NCI-H2029 (cell line): ENCODE results near the gene TOX2.

Experiments
- DNase-seq: peaks from one replicate; lab custom pipeline; 2025; lab: John Stamatoyannopoulos, UW

The TOX2 gene

DNA sequence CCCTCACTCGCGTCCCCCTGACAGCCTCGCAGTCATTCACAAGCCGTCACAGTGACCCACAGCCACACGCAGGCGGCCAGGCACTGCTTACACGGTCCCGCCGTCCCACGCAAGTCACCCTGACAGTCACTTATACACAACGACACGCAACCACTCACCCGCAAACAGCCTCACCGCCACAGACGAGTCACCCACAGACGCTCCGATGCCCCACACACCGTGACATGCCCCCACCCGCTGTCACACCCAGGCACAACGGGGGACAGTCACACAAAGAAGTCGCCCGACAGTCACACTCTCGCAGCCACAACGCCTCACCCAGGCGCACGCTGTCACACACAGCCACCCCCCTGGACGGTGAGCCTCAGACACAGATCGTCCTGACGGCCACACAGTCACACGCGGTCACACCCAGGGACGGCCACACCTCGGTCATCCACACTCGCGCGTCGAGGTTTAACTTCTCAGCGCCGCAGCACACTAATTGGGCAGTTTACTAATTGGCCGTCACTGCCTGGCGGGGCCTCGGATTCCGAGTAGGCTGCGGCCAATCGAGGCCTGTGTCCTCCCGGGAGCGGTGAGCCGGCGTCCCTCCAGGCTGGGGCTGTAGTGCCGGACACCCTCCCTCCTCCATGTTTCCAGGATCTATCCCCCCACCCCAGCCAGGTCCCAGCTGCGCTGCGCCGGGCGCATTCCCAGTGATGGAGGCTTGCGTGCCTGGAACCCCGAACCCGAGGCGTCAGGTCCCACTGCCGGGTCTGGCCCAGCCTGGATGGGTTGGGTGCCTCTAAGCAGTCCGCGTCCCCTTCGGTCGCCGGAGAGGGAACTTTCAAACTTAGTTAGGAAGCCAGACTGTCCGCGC, 790 bp downstream of the TOX2 start:
- no peak for DNase-seq

DNA sequence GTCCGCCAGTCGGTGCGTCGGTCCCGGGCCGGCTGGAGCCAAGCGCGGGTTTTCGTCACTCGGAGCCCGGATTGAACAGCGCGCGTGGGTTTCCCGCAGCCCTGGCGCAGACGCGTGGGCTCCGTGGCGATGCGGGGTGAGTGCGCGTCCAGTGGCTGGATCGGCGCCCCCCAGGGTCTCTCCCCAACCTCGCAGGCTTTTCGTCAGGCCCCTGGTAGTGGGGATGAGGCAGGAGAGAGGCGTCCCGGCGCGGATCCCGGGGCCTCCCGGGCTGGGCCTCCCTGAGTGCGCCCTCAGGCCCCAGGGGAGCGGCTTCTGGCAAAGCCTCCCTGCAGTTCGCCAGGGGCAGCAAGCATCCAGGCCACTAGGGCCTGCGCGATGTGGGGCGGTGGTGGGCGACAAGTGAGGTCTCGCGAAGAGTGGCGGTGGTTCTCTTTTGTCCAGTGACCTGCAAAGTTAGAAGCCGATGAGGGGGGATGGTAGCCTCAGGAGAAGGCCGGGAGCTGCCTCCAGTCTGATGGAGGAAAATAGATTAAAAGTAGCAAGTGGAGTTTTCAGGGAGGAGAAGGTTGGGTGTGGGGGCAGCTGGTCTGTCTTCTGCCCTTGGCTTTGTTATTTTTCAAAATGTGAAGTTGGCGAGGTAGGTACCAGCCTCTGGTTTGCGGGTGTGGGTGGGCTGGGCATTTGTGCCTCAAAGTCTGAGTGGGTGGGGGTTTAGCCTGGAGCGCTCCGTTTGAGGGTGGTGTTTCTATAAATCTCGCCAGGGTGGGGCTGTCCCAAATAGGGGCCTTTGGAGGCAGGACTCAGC, 1.6 kb downstream of the TOX2 start:
- no peak for DNase-seq

DNA sequence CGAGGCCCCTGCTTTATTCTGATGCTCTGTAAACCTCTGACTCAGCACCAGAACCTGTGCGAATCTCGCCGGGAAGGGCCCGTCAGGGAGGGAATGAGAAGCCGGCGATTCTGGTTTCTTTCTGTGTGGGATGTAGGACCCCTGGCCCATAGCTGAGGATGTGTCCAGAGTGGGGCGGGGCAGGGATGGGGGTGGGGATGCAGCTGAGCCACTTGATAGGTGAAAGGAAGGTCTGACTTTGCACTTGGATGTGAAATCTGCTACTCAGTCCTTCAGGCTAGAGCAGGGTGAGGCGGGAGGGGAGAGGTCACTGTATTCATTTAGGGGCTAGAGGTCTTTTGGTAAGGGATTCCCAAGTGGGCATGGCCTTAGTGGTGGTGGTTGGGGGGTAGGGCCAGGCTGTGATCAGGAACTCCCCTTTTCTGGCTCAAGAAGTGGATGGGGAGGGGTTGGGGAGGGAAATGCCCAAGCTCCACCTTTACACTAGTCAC, 2.3 kb downstream of the TOX2 start:
- DNase-seq: no peak

DNA sequence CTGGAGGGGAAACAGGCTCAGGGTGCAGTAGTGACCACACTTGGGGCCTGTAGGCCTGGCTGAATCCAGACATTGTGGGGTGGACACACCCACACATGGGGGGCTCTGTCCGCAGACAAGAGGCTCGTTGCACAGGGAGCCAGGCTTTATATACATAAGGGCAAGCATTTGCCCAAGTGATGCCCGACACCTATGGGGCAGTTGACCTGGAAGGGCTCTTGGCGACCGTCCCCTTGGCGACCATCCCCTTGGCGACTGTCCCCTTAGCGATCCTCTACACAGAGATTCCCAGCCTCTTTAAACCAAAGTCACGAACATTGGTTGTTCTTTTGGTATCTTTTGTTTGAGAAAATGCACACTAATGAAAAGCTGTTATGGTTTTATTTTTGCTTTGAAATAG, 2.7 kb downstream of the TOX2 start:
- DNase-seq: no peak

DNA sequence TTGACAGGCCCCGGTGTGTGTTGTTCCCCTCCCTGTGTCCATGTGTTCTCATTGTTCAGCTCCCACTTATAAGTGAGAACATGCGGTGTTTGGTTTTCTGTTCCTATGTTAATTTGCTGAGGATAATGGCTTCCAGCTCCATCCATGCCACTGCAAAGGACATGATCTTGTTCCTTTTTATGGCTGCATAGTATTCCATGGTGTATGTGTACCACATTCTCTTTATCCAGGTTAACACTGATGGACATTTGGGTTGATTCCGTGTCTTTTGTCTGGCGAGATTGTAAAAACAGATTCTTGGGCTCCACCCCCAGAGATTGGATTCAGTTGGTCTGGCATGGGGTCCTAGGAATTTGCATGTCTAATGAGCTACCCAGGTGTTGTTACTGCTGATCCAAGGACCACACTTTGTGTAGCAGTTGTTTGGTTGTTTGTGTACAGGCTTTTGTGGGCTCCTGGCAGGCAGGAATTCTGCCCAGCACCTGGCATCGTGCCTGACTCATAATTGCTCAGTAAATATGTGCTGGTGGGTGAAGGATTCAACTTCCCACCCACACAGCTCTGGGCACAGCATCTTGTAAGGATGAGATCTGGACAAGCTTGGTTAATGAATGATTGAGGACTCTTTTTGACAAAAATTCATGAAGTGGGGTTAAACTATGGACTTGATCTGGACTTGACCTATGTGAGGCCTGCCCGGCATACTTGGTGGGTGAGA, 5.2 kb downstream of the TOX2 start:
- peak; percentile 61 for DNase-seq

DNA sequence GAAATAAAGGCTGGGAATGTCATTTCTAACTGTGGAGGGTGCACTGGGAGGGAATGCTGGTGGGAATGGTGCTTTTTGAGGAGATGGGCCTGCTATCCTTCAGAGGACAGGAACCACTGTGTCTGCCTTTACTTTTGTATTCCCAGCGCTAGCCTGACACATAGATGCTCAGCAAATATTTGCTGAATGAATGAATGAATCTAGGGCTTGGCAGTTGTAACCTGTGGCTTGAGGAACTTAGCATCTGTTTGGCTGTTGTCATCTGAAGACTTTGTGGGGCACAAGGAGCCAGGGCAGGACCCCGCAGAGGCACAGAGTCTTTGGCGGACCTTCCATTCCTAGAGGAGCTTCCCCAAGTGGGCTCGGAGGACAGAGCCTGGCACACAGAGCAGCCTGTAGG, 6.1 kb downstream of the TOX2 start:
- no peak for DNase-seq

DNA sequence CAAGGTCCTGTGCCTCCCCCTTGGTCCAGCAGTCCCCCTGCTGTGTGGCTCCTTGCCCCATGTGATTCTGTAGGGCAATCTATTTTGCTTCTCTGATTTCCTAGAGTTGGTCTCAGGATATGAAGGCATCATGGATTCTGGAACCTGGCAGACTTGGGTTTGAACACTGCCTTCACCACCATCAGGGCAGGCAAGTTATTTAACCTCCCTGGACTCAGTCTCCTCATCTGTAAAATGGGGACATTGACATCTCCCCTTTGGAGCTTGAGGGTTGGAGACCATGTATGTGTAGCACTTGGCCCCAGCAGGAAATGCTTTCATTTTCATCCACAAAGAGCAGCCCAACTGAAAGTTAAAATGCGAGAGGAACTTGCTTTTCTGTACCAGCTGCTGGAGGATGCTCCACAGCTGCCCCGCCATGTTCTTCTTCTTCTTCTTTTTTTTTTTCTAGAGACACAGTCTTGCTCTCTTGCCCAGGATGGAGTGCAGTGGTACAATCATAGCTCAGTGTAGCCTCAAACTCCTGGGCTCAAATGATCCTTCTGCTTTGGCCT, 6.7 kb downstream of the TOX2 start:
- DNase-seq: no peak

DNA sequence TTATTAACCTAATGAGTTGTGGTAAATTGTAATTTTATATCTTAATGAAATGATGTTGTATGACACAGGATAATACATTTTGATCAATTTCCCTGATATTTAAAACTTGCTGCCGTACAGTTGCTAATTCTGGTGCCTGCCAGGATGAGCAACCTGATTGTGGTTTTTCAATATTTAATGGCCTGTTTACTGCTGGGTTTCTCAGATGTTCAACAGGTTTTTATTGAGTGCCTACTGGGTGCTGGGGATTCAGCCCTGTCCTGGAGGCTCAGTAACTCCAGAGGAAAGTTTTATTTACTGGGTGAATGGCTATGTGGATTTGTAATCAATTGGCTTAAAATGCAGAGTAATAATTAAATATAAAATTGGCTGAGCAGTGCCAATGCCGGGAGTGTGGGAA, 8.0 kb downstream of the TOX2 start:
- DNase-seq: no peak

DNA sequence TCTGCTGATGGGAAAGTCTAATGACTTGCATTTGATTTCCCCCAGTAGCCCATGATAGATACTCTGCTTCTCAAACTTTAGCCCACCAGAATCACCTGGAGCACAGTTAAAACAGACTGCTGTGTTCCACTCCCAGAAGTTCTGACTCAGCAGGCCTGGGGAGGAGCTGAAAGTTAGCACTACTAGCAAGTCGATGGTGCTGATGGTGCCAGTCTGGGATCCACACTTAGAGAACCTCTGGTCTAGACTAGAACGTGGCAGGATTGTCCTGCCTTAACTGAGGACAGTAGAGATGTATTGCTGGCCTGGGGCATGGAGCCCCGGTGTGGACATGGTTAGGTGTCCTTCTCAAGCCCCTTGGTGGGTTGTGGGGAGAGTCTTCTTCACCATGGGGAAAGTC, 8.7 kb downstream of the TOX2 start:
- no peak for DNase-seq

DNA sequence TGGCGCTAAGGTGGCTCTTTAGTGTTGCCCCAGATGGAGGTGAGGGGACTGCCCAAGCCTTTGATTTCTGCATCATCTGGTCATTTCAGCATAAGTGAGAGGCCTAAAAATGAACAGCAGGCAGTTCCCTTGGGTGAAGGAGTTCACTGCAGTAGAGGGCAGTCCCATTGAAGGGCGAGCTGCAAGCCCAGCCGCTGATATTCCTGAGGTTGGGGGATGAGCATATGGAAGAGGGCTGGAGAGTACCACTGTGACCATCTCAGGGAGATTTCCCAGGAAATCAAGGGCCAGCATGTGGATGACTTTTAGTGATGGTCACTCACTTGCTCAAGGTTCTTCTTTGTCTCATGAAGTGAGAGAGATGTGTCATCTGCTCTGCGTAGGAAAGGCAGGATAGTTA, 9.3 kb downstream of the TOX2 start:
- DNase-seq: no peak

DNA sequence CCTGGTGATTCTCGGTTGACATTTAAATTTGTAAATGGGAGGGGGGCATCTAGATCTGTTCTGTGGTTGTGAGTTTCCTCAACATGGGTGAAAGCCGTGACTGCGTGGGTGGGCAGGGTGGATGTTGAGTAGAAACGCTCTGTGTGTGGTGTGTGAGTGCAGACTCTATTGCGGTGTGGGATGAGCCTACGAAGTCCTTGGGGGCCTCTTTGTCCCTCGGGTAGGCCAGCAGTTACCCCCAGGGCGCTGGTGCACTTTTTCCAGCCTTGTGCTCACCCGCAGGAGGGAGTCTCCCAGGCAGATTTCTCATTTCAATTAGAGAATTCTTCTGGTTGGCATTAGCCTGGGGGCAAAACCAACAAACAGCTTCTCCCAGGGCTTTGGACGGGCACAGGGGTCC, 10.6 kb downstream of the TOX2 start:
- DNase-seq: no peak

DNA sequence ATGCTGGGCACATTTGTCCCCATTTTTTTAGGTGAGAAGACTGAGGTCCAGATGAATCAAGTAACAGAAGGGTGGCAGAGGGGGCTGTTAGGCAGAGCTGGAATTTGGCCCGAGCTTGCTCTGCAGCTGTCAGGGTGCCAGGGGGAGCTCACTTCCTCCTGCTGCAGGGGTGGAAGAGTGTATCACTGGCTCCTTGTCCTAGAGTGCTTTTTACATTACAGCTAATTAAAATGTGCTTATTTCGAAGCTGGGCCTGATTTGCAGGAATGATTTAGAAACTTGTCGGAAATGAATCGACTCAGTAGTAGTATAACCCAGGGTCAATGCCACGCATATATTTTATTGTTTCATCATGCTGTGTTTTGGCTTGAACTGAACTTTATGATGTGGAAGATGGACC, 11.1 kb downstream of the TOX2 start:
- DNase-seq: peak; percentile 39

DNA sequence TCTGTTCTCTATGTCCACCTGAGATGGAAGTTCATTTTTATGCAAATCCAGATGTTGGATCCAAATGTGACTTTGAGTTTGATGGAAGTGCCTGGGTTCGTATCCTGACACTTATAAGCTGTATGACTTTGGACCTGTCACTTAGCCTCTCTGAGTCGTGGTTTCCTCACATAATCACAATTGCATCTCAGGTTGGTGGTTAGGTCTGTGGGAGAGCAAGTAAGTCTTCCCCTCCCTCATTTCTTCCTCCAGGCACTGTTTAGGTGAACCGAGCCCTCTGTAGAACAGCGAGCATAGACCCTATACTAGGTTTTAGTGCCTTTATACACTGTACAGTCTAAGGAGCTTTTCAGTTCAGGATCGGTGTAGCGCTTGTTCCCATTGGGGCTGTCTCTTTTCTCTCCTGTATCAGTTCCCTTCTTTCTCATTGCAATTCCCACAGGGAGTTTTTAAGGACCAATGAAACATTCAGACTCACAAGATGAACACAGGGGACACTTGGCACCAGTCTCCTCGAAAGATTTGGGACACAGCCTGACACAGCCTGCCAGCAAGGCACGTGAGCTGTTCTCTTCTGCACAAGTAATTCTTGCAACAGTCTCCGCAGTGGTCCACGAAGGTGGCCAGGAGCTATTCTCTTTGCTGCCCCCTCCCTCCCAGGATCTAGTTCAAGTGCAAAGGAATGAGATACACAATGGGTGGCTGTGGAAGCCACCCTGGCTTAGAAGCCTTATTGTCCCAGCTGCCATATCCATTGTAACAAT, 11.8 kb downstream of the TOX2 start:
- DNase-seq: no peak

DNA sequence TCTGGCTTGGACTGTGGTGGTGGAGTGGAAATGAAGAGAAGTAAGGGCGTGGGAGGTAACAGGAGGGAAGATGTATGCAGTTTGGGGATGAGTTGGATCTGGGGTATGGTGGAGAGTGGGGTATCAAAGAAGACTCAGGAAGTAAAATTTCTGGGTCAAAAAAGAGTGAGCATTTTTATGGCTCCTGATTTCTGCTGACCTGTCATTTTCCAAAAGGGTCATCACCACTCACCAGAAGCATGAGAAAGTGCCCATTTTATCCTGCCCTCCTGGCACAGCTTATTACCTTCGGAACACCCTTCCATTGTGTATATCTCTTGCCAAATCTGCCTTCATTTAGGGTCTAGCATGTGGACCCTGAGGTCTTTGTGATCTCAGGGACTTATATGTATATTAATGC, 17.3 kb downstream of the TOX2 start:
- no peak for DNase-seq

DNA sequence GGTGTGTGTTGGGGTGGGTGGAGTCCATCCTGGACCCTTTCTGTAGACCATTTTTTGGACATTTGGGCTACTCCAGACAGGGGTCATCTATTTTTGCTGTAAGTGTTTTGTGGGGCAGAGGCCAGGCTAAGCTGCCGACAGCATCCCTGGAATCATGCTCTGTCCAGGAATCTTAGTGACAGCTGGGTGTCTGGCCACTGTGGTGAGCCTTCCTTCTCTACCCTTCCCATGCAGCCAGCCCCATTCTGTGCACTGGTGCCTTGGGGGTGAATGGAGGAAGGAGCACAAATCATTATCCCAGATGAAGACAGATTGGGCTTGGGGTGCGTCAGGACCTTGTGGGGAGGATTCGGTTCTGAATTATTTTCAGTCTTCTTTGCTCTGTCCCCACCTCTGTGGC, 20.2 kb downstream of the TOX2 start:
- no peak for DNase-seq

DNA sequence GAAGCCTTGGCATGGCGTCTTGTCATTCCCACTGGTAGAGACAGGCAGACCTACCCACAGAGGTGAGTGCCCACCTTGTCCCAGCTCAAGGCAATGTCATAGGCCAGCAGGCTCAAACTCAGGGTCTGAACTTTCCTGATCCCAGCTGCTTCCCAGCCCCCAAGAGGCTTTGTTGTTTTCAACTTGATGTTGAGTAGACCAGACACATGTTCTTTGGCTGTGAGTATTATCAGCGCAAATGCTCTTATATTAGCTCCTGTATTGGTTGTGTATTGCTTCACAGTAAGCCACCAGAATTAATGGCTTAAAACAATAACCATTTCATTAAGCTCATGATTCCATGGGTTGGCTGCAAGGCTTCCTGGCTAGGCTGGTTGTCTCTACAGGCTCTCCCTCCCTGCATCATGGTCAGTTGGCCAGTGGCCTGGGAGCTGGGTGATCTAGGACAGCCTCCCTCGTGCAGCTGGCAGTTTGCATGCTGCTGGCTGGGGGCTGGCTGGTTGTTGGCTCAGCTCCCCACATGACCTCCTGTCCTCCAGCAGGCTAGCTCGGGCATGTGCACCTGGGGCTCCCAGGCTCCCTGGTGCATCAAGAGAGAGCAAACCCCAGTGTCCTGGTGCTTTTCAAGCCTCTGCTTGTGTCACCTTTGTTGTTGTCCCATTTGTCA, 21.6 kb downstream of the TOX2 start:
- no peak for DNase-seq

DNA sequence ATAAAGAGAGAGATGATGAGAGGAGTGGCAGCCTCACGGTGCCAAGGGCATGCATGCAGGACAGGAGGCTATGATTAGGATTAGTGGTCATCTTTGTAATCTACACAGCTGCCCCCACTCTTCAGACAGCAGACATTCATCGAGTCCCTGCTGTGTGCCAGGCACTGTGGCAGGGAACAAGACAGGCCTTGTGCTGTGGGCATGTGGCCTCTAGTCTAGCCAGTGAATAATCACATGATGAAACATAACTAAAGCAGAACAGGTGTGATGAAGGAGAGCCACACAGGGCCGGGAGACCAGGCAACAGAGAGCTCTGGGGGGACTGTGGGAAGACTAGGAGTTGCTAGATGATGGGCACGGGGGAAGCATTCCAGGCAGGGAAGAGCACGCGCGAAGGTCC, 22.2 kb downstream of the TOX2 start:
- no peak for DNase-seq

DNA sequence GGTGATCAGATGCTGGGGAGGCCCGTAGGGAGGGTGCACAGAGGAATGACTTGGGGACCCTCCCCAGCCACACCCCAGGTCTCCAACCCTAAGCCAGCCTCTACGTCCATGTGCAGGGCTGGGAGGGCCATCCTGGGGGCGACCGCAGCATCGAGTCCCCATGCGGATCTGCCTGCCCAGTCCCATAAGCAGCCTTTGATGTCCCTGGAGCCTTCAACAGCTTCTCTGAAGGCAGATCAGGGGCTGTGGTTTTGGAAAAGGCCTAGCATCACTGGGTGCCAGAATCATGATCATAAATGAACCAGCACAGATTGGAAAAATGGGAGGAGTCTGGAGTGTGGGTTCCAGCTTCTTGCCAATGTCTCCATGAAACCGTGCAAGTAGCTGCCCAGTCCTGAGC, 22.9 kb downstream of the TOX2 start:
- no peak for DNase-seq

DNA sequence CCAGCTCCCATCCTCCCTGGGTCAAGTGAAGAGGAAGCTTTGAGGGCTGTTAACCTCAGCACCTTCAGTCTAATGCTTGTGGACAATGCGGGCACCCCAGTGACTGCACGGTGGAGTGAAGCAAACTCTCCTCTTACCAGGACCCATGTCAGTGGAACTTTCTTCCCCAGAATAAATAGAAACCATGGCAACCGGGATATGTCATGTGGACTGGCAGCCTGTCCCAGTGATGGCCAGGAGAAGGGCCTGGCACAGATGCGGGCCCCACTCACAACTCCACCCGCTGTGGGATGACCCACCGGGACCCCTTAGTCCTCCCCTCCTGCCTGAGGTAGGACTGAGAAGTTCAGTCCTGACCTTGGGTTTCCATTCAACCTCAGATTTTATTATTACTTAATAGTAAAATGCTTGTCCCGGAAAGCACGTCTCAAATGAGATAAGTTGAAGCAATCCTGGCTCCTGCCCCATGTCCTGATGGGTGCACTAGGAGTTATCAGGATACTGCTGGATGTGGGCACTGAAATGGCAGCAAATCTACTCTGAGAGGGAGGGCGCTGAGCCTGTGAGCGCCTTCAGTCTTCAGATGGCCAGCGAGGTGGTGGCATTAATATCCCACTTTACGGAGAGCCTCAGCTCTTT, 23.5 kb downstream of the TOX2 start:
- no peak for DNase-seq

DNA sequence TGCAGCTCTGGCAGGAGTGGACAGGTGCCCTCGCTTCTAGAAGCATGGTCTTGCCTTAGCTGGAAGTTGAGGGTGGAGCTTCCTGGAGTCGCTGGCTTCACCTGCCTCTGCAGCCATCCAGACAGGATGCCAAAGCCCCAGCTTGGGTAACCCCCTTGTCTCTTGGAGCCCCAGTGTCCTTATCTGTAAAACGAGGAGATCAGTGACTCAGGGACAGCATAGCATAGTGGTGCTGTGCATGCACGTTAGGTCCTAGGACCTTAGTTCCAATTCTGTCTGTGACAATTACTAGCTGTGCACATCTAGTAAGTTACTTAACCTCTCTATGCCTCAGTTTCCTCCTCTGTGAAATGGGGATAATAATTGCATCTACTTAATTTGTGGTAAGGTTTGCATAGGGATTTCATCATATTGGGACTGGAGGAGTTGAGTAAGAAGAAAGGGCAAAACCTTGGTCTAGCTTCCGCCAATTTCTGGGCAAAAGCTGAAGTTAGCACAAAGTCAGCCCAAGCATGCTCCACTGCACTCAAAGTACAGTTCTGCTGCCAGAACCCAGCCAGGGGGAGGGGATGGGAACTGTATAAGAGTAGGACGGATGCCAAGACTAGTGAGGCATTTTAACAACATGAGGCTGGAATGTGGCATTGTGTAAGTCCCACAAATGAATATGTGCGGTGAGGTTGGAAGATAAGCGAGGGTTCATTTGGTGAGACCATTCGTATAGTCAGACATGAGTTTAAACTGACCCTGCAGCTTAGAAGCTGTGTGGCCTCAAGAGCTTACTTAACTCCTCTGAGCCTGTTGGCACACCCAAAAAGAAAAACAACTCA, 24.5 kb downstream of the TOX2 start:
- DNase-seq: peak; percentile 22
